ENCODE data around the gene SLC25A6. TPM values are rescaled to one million over a fixed set of nuclear protein-coding genes. Genes with fewer than 3 reads are reported as not detected.

Gene SLC25A6
- polyA plus RNA-seq, 1 experiment: 273 TPM

GRCh38 chrX:1397441-1398270, 5.7 kb upstream of the SLC25A6 start:
- no peak for TF ChIP-seq CTCF (IDR thresholded peaks at IDR 0.05; ENCODE audit: low read depth, low read length)
- POLR2A ChIA-PET: no interaction called here
- CTCF ChIA-PET: no interaction called here
- Histone ChIP-seq H3K4me3 (ENCODE audit: low read depth, low read length) (no peak overlapping the region), H3K9me3 (ENCODE audit: control insufficient read depth, insufficient read depth, low read length) (no peaks in the 10 kb centered on the region; the same call in 1 of the 2 replicates), H3K27me3 (ENCODE audit: control insufficient read depth, insufficient read depth, low read length) (no peaks in the 10 kb centered on the region), H3K27ac (ENCODE audit: low read depth, low read length) (peak overlapping the region; percentile 21)
- DNase-seq (ENCODE audit: low read depth, low spot score): no peak

GRCh38 chrX:1397001-1397400, 5.1 kb upstream of the SLC25A6 start:
- no peak for DNase-seq (ENCODE audit: low read depth, low spot score)
- H3K27ac ChIP-seq (ENCODE audit: low read depth, low read length): no peak overlapping the region
- POLR2A ChIA-PET: no interaction called here
- CTCF ChIA-PET: no interaction called here
- no peak overlapping the region for H3K4me3 ChIP-seq (ENCODE audit: low read depth, low read length)
- no peak for TF ChIP-seq CTCF (IDR thresholded peaks at IDR 0.05; ENCODE audit: low read depth, low read length)
- H3K9me3 ChIP-seq (ENCODE audit: control insufficient read depth, insufficient read depth, low read length): no peaks in the 10 kb centered on the region; the same call in 1 of the 2 replicates
- H3K27me3 ChIP-seq (ENCODE audit: control insufficient read depth, insufficient read depth, low read length): no peaks in the 10 kb centered on the region

- TF ChIP-seq CTCF (IDR thresholded peaks at IDR 0.05; ENCODE audit: low read depth, low read length): no peak
- Histone ChIP-seq H3K27me3 (ENCODE audit: control insufficient read depth, insufficient read depth, low read length) (no peaks in the 10 kb centered on the region), H3K4me3 (ENCODE audit: low read depth, low read length) (no peak overlapping the region), H3K9me3 (ENCODE audit: control insufficient read depth, insufficient read depth, low read length) (no peaks in the 10 kb centered on the region; the same call in 1 of the 2 replicates), H3K27ac (ENCODE audit: low read depth, low read length) (no peak overlapping the region)
- no peak for DNase-seq (ENCODE audit: low read depth, low spot score)
- CTCF ChIA-PET: no interaction called here
- POLR2A ChIA-PET: no interaction called here
These were observed 3.8 kb upstream of the SLC25A6 start for GRCh38 chrX:1395646-1396216.

GRCh38 chrX:1394731-1395501, 3.0 kb upstream of the SLC25A6 start:
- no peaks in the 10 kb centered on the region for H3K27me3 ChIP-seq (ENCODE audit: control insufficient read depth, insufficient read depth, low read length)
- TF ChIP-seq CTCF (IDR thresholded peaks at IDR 0.05; ENCODE audit: low read depth, low read length): no peak
- POLR2A ChIA-PET: no interaction called here
- no peak for DNase-seq (ENCODE audit: low read depth, low spot score)
- CTCF ChIA-PET: no interaction called here
- H3K9me3 ChIP-seq (ENCODE audit: control insufficient read depth, insufficient read depth, low read length): no peaks in the 10 kb centered on the region; the same call in 1 of the 2 replicates
- no peak overlapping the region for H3K4me3 ChIP-seq (ENCODE audit: low read depth, low read length)
- H3K27ac ChIP-seq (ENCODE audit: low read depth, low read length): no peak overlapping the region
